GM19043 (cell line): ENCODE results near the gene PHF12.
A peak's percentile ranks its signal among the peaks of the same experiment; 100 is the strongest.

ENCODE experiments used
- ATAC-seq: cut with Tn5 transposase; IDR thresholded peaks from one replicate; pipeline ENCODE4 v1.9.1; 2021; ENCODE audit warnings: low read depth; ENCODE audit not compliant: unreplicated experiment

The PHF12 gene

GRCh38 chr17:28951428-28951990 is at the start of gene PHF12:
TSS of gene PHF12 (minus strand) at chr17:28951518. CDS start at chr17:28950960, 558 bp downstream.
- ATAC-seq: peak; percentile 42

GRCh38 chr17:29000973-29001372 is 49.7 kb upstream of the PHF12 start:
- ATAC-seq: no peak

- no peak for ATAC-seq
Observed at GRCh38 chr17:28999206-28999605, 47.9 kb upstream of the PHF12 start.

GRCh38 chr17:28997806-28998205 is 46.5 kb upstream of the PHF12 start:
- ATAC-seq: no peak

GRCh38 chr17:28996554-28997096 is 45.3 kb upstream of the PHF12 start:
- ATAC-seq: no peak

- no peak for ATAC-seq
Observed at GRCh38 chr17:28993645-28994426, 42.5 kb upstream of the PHF12 start.

- no peak for ATAC-seq
Observed at GRCh38 chr17:28992625-28993600, 41.6 kb upstream of the PHF12 start.

- ATAC-seq: no peak
Observed at GRCh38 chr17:28992185-28992584, 40.9 kb upstream of the PHF12 start.

GRCh38 chr17:28991779-28992178 is 40.5 kb upstream of the PHF12 start:
- no peak for ATAC-seq

- ATAC-seq: no peak
Observed at GRCh38 chr17:28989028-28989427, 37.7 kb upstream of the PHF12 start.

- ATAC-seq: no peak
Observed at GRCh38 chr17:28988475-28988874, 37.2 kb upstream of the PHF12 start.

- ATAC-seq: no peak
Observed at GRCh38 chr17:28986714-28987655, 35.7 kb upstream of the PHF12 start.

GRCh38 chr17:28985950-28986713 is 34.8 kb upstream of the PHF12 start:
- no peak for ATAC-seq

GRCh38 chr17:28983286-28984230 is 32.2 kb upstream of the PHF12 start:
- no peak for ATAC-seq

- peak; percentile 63 for ATAC-seq
Observed at GRCh38 chr17:28982131-28982793, 30.9 kb upstream of the PHF12 start.

- no peak for ATAC-seq
Observed at GRCh38 chr17:28978356-28978964, 27.1 kb upstream of the PHF12 start.
